ENCODE results near the gene LNPK.

Gene LNPK

DNA sequence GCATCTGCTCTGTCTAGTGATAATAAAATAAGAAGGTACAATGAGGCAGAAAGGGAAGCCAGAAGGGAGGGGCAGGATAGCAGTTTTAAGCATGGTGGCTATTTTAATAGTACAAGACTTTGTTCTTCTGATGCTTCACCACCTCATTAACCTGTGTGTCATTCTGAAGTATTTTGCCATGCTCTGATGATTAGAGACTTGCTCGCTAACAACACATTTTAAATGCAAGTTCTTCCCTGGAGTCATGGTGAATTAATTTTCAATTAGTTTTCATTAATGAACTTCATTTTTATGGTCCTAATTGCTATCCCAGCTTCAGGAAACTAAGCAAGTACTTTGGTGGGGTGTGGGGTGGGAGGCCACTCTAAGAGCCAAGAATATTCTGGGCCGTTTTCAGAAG, 25.7 kb upstream of the LNPK start:
- H3K27ac ChIP-seq (ENCODE audit: low read length, poor library complexity, severe bottlenecking): no peak overlapping the region
- H2BK15ac ChIP-seq (ENCODE audit: low read depth, poor library complexity, severe bottlenecking): no peak overlapping the region
- no peaks in the 10 kb centered on the region for H3K79me1 ChIP-seq (replicated peaks; ENCODE audit: low read length, poor library complexity, severe bottlenecking)
- no peak overlapping the region for H2AK5ac ChIP-seq (ENCODE audit: low read length, severe bottlenecking)
- no peak overlapping the region for H2AFZ ChIP-seq (ENCODE audit: low read depth, low read length)
- no peak overlapping the region for H3K14ac ChIP-seq (ENCODE audit: low read length in 2 of 2)
- H2BK12ac ChIP-seq (ENCODE audit: low read length in 2 of 2): no peak overlapping the region
- H3K9me3 ChIP-seq (ENCODE audit: control insufficient read depth, low read length): no peaks in the 10 kb centered on the region
- H3K4me3 ChIP-seq (ENCODE audit: insufficient read depth in 1 of 2, low read depth in 1 of 2, low read length in 2 of 2): no peak overlapping the region
- WGBS: 100% methylated on average over 1 of the region's 2 CpGs
- H4K91ac ChIP-seq (ENCODE audit: low read length): no peak overlapping the region
- DNase-seq: no peak
- no peak overlapping the region for H2BK5ac ChIP-seq (ENCODE audit: low read depth, low read length, poor library complexity, severe bottlenecking)
- no peak overlapping the region for H3K9ac ChIP-seq (ENCODE audit: low read length)
- H3K4me2 ChIP-seq (ENCODE audit: low read length, poor library complexity, severe bottlenecking): no peak overlapping the region
- no peak overlapping the region for H3K23ac ChIP-seq (ENCODE audit: low read length in 2 of 2)
- no peaks in the 10 kb centered on the region for H3K4me1 ChIP-seq (ENCODE audit: control insufficient read depth, insufficient read depth, low read depth, low read length)
- no peaks in the 10 kb centered on the region for H3K36me3 ChIP-seq (ENCODE audit: control insufficient read depth in 1 of 2, insufficient read depth in 2 of 2, low read depth in 1 of 2, low read length in 2 of 2)
- no peak overlapping the region for H3K18ac ChIP-seq (ENCODE audit: low read depth in 1 of 2, low read length in 2 of 2)
- no peak overlapping the region for H3K4ac ChIP-seq (ENCODE audit: low read depth in 1 of 2, low read length in 2 of 2)
- H2BK120ac ChIP-seq (ENCODE audit: low read depth, low read length): no peak overlapping the region
- no peak overlapping the region for H4K8ac ChIP-seq (ENCODE audit: low read length)
- peaks cover 0 to 3% of the 10 kb centered on the region in 2 experiments for H3K27me3 ChIP-seq (ENCODE audit: control insufficient read depth in 1 of 2, insufficient read depth in 1 of 2, low read length in 2 of 2)

DNA sequence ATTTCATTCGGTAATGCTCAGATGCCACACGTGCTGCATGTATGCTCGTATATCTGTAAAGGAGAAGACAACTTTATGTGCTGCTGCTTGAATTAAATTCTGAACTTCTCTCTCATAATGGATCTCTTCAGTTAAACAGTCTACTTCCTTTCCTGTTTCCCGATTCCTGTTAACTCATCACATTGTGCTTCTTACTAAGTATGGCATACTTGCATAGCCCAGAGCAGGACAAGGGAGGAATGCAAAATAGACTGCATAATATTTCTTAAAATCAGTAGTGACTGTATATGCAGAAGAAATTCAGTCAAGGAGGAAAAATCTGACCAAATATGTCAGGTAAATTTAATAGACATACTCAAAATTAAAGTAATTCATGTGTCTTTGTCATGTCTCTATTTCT, 23.9 kb upstream of the LNPK start:
- Histone ChIP-seq H2BK120ac (ENCODE audit: low read depth, low read length) (no peak overlapping the region), H3K23ac (ENCODE audit: low read length in 2 of 2) (no peak overlapping the region), H2AK5ac (ENCODE audit: low read length, severe bottlenecking) (no peak overlapping the region), H4K8ac (ENCODE audit: low read length) (no peak overlapping the region), H4K91ac (ENCODE audit: low read length) (no peak overlapping the region), H3K9me3 (ENCODE audit: control insufficient read depth, low read length) (no peaks in the 10 kb centered on the region), H3K4me1 (ENCODE audit: control insufficient read depth, insufficient read depth, low read depth, low read length) (no peaks in the 10 kb centered on the region), H2BK15ac (ENCODE audit: low read depth, poor library complexity, severe bottlenecking) (no peak overlapping the region), H2BK12ac (ENCODE audit: low read length in 2 of 2) (no peak overlapping the region), H2BK5ac (ENCODE audit: low read depth, low read length, poor library complexity, severe bottlenecking) (no peak overlapping the region), H3K14ac (ENCODE audit: low read length in 2 of 2) (no peak overlapping the region), H3K4ac (ENCODE audit: low read depth in 1 of 2, low read length in 2 of 2) (no peak overlapping the region), H3K36me3 (ENCODE audit: control insufficient read depth in 1 of 2, insufficient read depth in 2 of 2, low read depth in 1 of 2, low read length in 2 of 2) (no peaks in the 10 kb centered on the region), H3K27ac (ENCODE audit: low read length, poor library complexity, severe bottlenecking) (no peak overlapping the region), H3K27me3 (ENCODE audit: control insufficient read depth in 1 of 2, insufficient read depth in 1 of 2, low read length in 2 of 2) (peaks cover 0 to 3% of the 10 kb centered on the region in 2 experiments), H3K4me3 (ENCODE audit: insufficient read depth in 1 of 2, low read depth in 1 of 2, low read length in 2 of 2) (no peak overlapping the region), H3K18ac (ENCODE audit: low read depth in 1 of 2, low read length in 2 of 2) (no peak overlapping the region), H3K4me2 (ENCODE audit: low read length, poor library complexity, severe bottlenecking) (no peak overlapping the region), H3K9ac (ENCODE audit: low read length) (no peak overlapping the region), H2AFZ (ENCODE audit: low read depth, low read length) (no peak overlapping the region), H3K79me1 (replicated peaks; ENCODE audit: low read length, poor library complexity, severe bottlenecking) (no peaks in the 10 kb centered on the region)
- DNase-seq: no peak
- WGBS: 78% methylated on average over 4 of the region's 4 CpGs

DNA sequence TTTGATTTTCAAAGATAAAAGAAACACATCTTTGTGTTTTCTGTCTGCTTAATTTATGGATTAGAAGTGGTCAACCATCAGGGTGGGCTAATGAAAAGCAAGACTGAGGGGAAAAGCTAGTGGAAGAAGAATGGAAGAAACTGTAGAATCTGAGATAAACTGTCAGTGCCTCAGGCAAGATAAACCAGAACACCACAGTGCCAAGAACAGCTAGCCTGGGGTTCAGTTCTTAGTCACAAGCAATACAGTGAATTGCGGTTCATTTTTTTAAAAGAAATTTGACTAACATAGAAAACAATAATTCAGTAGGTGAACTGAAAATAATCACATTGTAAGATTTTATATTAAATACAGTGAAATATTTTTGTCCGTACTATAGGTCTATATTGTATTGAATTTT, 22.0 kb upstream of the LNPK start:
- Histone ChIP-seq H3K4me2 (ENCODE audit: low read length, poor library complexity, severe bottlenecking) (no peak overlapping the region), H2BK15ac (ENCODE audit: low read depth, poor library complexity, severe bottlenecking) (no peak overlapping the region), H4K8ac (ENCODE audit: low read length) (no peak overlapping the region), H3K4me1 (ENCODE audit: control insufficient read depth, insufficient read depth, low read depth, low read length) (no peaks in the 10 kb centered on the region), H3K27ac (ENCODE audit: low read length, poor library complexity, severe bottlenecking) (no peak overlapping the region), H3K4me3 (ENCODE audit: insufficient read depth in 1 of 2, low read depth in 1 of 2, low read length in 2 of 2) (no peak overlapping the region), H2BK12ac (ENCODE audit: low read length in 2 of 2) (no peak overlapping the region), H3K36me3 (ENCODE audit: control insufficient read depth in 1 of 2, insufficient read depth in 2 of 2, low read depth in 1 of 2, low read length in 2 of 2) (no peaks in the 10 kb centered on the region), H3K18ac (ENCODE audit: low read depth in 1 of 2, low read length in 2 of 2) (no peak overlapping the region), H3K9me3 (ENCODE audit: control insufficient read depth, low read length) (no peaks in the 10 kb centered on the region), H2AK5ac (ENCODE audit: low read length, severe bottlenecking) (no peak overlapping the region), H4K91ac (ENCODE audit: low read length) (no peak overlapping the region), H3K79me1 (replicated peaks; ENCODE audit: low read length, poor library complexity, severe bottlenecking) (no peaks in the 10 kb centered on the region), H2BK5ac (ENCODE audit: low read depth, low read length, poor library complexity, severe bottlenecking) (no peak overlapping the region), H3K27me3 (ENCODE audit: control insufficient read depth in 1 of 2, insufficient read depth in 1 of 2, low read length in 2 of 2) (peaks cover 0 to 3% of the 10 kb centered on the region in 2 experiments), H3K4ac (ENCODE audit: low read depth in 1 of 2, low read length in 2 of 2) (no peak overlapping the region), H3K9ac (ENCODE audit: low read length) (no peak overlapping the region), H3K14ac (ENCODE audit: low read length in 2 of 2) (no peak overlapping the region), H2BK120ac (ENCODE audit: low read depth, low read length) (no peak overlapping the region), H3K23ac (ENCODE audit: low read length in 2 of 2) (no peak overlapping the region), H2AFZ (ENCODE audit: low read depth, low read length) (no peak overlapping the region)
- no peak for DNase-seq
- WGBS: no CpG with 5 or more reads among the region's 2 CpGs

DNA sequence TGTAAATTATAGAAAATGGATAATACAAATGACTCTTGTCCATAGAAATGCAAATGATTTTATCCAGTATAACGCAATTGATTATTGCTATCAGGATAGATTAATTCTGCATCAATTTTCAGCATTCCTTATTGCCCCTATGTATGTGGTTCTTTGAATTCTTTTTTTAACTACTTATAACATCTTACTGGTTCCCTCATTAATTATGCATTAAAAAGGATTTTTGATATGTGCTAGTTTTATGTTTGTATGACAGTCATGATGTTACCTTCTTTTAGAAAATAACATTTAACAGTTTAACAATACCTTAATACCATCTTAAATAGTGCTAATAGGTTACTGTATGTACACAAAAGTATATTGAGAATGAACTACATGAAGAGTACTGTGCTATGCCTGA, 20.0 kb upstream of the LNPK start:
- no CpG with 5 or more reads among the region's 1 CpG for WGBS
- Histone ChIP-seq H3K79me1 (replicated peaks; ENCODE audit: low read length, poor library complexity, severe bottlenecking) (no peaks in the 10 kb centered on the region), H3K4me1 (ENCODE audit: control insufficient read depth, insufficient read depth, low read depth, low read length) (no peaks in the 10 kb centered on the region), H3K4ac (ENCODE audit: low read depth in 1 of 2, low read length in 2 of 2) (no peak overlapping the region), H3K27ac (ENCODE audit: low read length, poor library complexity, severe bottlenecking) (no peak overlapping the region), H3K18ac (ENCODE audit: low read depth in 1 of 2, low read length in 2 of 2) (no peak overlapping the region), H4K8ac (ENCODE audit: low read length) (no peak overlapping the region), H2BK15ac (ENCODE audit: low read depth, poor library complexity, severe bottlenecking) (no peak overlapping the region), H3K14ac (ENCODE audit: low read length in 2 of 2) (no peak overlapping the region), H2BK5ac (ENCODE audit: low read depth, low read length, poor library complexity, severe bottlenecking) (no peak overlapping the region), H3K9ac (ENCODE audit: low read length) (no peak overlapping the region), H3K23ac (ENCODE audit: low read length in 2 of 2) (no peak overlapping the region), H3K4me2 (ENCODE audit: low read length, poor library complexity, severe bottlenecking) (no peak overlapping the region), H2BK12ac (ENCODE audit: low read length in 2 of 2) (no peak overlapping the region), H2AFZ (ENCODE audit: low read depth, low read length) (no peak overlapping the region), H4K91ac (ENCODE audit: low read length) (no peak overlapping the region), H3K27me3 (ENCODE audit: control insufficient read depth in 1 of 2, insufficient read depth in 1 of 2, low read length in 2 of 2) (peaks cover 0 to 3% of the 10 kb centered on the region in 2 experiments), H2AK5ac (ENCODE audit: low read length, severe bottlenecking) (no peak overlapping the region), H3K36me3 (ENCODE audit: control insufficient read depth in 1 of 2, insufficient read depth in 2 of 2, low read depth in 1 of 2, low read length in 2 of 2) (no peaks in the 10 kb centered on the region), H3K9me3 (ENCODE audit: control insufficient read depth, low read length) (no peaks in the 10 kb centered on the region), H2BK120ac (ENCODE audit: low read depth, low read length) (no peak overlapping the region), H3K4me3 (ENCODE audit: insufficient read depth in 1 of 2, low read depth in 1 of 2, low read length in 2 of 2) (no peak overlapping the region)
- DNase-seq: no peak
